HCEC 1CT (cell line): ENCODE results near the gene SEC22C.

Experiments
- DNase-seq: peaks from one replicate; pipeline ENCODE4 v3.0.0-alpha.2; 2017

Gene SEC22C

DNA sequence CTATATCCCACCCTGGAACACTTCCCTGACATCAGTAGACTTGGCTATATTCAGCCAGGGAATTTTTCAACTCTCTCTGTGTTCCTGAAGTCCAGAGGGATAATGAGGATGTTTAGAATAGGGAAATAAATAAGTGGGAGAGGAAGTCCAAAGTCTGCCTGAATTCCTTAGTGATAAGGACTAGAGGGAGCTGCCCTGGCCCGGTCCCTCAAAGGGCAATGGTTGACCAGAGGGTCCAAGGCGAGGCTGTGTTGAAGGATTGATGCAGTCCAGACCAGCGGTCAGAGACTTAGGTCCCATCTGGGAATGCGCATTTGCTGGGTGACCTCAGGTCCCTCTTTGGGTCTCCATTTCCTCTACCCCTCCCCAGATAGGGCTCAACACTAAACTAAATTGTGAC lies 71.4 kb downstream of the SEC22C start:
- DNase-seq: no peak

DNA sequence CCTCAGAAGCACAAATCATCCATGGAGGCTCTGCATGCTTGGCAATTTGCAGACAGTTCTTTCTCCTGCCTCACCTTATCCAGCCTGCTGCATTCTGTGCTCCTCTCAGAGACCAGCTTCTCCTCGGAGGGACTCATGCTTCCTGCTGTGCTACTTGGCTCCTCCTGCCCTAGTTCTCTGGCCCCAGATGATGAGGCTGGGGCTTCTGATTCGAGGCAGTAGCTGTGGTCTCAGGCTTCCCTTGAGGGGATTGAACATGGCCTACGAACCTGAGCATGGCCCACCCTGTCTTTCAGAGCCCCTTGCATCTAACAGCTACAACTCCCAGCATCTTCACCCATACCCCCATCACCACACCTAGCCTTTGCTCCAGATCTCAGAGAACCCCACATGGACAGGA lies 72.7 kb downstream of the SEC22C start:
- no peak for DNase-seq

DNA sequence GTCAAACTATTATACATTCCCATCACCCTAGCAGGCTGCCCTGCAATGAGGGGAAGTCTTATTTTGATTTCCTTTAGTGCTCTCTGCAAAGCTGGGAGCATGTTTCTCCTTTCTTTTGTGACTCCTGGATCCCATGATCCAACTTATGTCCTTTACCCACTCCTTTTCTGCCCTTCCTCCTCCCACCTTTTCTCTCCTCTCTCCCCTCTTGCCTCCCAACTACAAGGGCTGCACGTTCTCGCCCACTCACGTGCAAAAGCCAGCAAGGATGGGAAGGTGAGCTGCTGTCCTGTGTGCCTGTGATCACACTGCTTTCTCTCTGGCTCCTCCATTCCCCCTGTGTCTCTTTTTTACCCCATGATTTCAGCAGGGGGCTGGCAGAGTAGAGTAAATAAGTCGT lies 73.2 kb downstream of the SEC22C start:
- no peak for DNase-seq

DNA sequence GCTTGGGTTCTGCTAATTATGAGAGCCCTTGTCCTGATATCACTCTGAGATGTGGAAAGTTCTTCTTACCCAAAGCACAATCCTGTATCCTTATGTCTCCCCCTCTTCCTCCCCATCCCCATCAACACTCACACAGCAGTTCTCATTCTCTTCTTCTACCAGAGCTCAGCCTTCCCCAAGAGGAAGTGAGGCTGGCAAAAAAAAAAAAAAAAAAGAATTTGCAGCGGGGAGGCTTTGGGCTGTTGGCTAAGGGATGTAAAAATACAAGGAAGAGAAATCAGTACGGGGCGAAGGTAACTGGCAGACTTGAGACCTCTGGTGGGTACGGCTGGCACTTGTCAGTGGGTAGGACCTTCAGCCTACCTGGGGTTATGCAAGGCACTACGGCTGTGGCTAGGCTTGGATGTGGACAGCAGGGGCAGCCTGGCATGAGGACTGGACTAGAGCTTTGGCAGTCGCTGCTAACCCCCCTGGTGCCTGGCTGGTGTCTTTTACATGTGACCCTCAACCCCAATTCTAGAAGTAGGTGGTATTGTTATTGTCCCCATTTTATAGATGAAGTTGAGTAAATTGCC lies 73.9 kb downstream of the SEC22C start:
- DNase-seq: no peak

DNA sequence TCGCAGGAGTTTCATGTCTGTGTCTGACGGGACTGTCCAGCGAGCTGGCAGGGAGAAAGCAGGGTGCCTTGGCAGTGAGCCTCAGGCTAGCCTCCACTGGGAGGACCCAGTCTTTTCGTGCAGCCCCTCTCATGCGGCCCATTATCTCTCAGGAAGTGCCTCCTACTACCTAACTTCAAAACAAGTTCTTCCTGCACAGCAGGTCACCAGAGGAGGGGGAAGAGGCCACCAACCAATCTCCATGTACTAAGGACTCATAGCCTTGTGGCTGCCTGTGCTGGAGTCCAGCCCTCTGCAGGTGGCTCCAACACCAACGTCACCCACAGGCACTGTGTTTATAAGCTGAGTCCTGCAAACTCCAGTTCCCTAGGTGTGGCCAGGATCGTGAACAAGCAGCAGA lies 74.5 kb downstream of the SEC22C start:
- DNase-seq: no peak

DNA sequence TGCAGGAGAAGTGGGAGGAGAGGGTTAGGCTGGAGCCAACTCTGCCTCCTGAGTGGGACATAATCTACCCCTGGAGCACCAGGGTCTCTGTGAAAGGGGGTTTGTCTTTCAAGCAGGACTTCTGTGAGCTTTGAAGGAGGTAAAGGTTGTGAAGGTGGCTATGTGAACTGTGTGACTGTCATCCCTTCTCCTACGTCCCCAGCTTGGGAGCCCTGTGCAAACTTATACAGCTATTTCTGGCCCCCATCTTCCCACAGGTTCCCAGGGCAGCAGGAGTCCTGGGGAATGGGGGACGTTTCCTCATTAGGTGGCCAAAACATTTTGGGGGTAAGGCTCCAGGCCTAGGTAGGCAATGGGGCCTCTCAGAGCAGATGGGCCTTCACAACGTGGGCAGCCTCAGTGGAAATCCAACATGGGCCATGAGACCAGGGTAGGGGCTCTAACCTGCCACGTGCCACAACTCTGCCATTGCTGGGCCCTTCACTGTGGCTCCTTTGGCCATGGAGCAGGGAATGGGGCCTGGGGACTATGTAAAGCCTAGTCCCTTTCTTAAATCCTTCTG lies 75.8 kb downstream of the SEC22C start:
- DNase-seq: no peak

DNA sequence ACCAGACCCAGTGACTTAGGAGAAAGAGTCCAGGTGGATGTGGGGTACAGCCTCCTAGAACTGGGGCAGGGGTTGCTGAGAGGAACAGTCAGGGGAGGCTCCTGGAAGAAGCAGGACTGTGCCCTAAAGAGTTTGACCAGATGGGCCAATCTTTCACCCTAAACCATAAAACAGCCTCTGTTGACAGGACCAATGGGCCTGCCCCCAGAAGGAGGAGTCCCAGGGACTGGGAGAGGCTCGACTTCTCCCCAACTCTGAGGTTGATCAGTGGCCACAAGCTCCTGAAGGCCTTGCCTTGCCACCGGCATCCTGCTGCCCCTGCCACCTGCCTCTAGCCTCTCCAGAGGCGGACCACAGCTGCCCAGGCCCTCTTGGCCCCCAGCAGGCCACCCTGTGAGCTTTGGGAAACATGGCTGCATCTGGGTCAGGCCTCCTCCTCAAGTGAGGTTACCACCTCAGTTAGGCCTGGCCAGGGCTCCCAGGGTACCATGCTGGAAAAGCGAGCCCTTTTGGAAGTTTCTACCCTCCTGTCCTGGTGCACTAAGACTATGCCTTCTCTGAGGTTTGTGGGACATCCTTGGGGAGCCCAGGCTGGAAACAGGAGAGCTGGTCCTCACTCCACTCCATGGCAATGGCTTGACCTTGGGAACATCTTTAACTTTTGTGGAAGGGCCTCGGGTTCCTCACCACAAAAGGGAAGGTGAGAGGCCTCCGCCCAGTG lies 76.5 kb downstream of the SEC22C start:
- DNase-seq: no peak

DNA sequence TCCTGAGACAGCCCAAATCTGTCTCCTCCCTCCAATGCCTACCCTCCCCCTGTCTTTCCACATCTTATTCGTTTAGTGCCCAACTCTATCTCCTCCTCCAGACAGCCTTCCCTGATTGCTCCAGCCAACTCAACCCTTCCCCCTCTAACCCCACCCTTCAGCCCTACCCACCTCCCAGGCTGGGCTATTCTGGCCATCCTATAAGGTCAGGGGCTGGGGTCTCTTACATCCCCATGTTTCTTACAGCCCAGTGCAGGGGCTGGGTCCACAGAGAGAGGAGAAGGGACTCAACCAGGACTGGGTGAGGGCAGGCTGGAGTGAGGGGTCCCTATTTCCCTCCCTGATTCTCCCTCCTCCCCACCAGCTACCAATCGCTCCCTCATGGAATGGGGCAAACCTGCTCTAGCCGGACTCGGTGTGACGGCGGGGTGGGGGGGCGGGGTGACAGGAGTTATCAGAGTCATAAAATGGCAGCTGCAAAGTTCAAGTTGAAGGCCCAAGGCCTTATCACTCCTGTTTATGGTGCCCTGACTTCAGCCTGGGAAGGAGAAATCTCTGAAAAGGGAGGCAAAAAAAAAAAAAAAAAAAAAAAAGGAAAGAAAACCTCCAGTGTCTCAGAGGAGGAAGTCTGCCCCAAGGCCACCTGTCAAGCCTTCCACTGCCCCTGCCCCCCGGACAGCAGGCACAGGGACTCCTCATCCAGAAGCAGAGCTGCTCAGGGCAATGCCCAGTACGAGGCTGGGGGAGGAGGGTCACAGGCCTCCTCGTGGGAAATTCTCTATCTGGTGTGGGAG lies 77.2 kb downstream of the SEC22C start:
- no peak for DNase-seq

DNA sequence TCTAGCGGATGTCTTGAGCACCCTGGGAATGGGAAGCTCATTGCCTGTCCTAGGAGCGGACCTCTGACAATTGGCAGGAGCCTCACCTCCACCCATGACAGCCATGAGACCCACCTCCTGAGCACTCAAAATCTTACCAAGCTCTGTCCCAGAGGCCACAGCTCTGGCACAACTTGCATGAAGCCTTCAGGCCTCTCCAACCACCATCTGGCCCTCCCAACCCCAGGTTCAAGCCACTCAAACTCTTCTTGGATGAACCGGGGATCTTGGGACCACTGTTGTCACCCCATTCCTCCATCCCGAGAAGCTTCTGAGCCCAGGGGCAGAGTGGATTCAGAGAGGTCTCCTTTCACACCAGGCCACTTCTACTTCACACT lies 77.8 kb downstream of the SEC22C start:
- no peak for DNase-seq

DNA sequence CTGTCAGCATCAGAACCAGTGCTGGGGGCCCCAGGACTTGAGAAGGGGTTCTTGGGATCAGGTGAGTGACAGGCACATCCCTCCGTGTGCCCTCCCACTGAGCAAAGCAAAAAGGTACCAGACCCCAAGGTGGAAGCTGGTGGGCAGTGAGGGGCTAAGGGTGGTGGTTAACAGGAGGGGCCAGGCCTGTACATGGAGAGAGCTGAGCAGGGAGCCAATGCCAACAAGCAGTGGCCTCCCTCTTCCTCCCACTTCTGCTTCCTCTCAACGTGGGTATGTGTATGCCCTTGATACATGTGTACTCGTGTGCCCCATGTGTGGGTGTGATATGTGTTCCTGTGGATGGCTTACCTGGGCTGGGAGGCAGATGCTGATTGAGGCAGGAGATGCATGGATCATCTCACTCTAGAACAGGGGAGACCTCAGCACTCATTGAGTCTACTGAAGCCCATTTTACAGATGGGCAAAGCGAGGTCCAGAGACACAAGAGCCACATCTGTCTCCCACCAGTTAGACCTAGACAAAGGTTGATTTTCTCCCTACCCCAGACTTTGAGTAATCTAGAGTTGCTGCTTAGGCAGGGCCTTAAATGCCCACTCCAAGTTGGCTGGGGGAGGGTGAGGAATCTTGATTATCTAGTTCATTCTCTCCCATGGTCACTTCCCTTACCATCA lies 78.4 kb downstream of the SEC22C start:
- DNase-seq: no peak

DNA sequence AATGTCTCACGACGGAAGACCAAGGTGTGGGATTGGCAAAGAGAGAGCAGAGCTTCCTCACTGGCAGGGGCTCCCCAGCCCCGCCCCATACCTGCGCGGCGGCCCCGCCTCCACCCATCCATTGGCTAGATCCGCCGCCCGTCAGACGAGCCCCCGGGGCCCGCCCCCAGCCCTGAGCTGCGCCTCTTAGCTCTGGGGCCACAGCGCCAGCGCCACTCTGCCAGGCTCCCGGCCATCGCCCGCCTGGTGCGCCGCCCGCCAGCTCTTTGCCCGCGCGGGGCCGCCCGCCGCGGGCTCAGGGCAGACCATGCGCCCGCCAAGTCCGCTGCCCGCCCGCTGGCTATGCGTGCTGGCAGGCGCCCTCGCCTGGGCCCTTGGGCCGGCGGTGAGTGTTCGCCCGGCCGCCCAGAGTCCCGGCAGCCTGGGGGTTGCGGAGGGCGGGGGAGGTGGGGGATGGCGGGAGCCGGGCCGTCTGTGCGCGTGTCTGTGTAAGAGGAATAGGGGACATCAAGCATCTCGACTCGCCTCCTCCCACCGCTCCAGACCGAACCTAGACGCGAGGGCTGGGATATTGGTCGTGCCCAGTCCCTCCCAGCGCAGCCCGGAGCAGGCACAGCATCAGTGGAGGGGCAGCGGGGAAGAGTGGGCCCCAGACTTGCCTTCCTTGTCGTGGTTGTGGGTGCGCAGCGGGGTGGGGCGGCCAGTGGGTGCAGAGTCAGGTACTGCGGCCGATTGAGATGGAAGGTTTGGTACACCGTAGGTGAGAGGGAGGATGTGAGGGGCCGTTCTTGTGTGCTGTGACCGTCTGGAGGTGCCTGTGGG lies 79.1 kb downstream of the SEC22C start, which contains the start of gene VIPR1:
Gene VIPR1, plus strand, starts transcription at position 215 of the 822 bp plus-strand sequence. Its CDS starts 93 bp downstream, at position 308.
- no peak for DNase-seq

DNA sequence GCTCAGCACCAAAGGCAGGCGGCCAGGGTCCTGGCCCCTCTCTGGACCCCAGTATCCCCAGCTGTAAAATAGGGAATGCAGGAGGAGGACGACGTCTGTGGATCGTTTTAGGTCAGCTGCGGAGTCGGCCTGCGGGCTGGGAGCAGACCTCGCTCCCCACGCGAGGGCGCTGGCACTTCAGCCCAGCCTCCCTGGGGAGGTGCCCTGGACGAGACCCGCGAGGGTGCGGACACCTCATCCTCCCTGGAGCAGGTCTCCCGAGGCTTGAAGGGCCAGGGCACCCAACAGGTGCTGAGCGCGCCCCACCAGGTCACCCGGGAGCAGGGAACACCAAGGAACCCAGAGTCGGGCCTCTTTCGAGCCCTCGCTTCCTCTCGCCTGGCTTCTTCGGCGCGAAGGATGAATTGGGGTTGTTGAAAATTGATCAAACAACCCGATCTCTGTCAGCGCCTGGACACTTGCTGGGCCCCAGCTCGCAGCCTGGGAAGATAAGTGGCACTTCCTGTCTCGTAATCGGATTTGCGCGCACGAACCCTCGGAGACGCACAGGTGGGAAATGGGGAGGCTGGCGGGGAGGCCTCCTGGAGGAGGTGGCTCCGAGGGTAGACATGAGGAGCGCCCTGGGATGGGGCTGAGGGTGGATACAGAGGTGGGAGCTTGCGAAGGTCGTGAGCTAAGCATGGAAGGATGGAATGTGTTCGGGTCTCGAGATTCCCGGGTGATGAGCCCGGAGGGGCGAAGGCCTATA lies 79.9 kb downstream of the SEC22C start:
- DNase-seq: no peak

DNA sequence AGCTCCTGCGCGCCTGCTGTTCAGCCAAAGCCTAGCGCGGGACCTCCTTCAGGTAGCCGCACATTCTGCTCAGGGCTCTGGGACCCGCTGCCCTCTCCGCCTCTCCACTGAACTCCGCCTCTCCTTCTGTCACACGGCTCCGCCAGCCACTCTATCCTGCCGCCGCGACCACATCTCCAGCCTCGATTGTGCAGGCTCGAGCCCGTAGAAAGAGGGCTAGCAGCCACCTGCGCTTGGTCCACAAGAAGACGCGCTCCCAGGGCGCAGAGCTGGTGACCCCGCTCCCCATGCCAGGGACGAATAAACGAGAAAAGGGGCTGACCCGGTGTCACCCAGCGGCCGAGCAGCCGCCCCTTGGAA lies 80.5 kb downstream of the SEC22C start:
- no peak for DNase-seq

DNA sequence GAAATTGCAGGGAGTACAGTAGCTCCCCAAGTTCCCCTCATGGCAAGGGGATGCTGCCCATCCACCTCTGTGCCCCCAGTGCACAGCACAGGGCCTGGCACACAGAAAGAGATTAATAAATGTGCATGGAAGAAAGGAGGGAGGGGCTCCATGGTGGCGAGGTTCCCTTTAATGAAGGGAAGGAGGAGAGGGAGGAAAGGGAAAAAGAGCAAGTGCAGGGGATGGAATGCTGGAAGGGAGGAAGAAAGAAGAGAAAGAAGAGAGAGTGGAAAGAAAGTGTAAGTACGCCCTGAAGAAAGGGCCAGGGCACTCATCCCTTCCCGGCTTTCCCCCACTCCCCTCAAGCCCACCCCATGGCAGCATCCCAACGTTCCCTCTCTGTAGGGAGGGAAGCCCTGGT lies 80.9 kb downstream of the SEC22C start:
- DNase-seq: no peak

DNA sequence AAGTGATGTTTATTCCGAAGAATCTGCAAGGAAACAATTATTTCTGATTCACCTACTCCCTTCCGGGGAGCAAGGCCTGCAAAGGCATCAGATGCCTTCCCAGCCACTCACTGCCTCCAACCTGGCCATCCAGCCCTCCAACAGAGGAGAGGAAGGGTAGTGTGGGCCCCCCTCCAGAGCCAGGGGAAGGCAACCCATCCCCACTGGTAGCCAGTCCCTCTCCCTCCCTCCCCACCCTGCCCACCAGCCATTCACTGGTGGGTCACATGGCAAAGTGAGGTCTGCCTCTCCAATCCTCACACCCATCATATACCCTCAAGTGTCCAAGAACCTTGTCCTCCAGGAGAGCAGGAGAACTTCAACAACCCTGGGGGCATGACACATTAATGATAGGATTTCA lies 81.7 kb downstream of the SEC22C start:
- DNase-seq: no peak

DNA sequence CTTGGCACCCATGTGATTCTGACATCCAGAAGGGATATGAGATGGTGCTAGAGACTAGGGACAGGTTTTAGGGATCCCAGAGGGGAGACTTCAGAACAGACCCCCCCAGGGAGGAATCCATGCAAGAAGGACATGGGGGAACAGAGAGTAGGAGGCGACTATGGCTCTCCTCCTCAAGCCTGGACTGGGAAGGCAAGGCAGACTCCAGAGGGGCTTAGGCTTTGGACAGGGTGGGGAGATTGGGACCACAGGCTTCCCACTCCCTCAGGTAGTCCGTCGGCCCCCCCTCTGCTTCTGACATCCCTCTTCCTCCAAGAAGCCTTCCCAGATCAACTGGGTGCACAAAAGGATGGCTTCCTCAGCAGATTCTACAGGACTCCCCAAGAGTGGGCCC lies 82.3 kb downstream of the SEC22C start:
- DNase-seq: no peak

DNA sequence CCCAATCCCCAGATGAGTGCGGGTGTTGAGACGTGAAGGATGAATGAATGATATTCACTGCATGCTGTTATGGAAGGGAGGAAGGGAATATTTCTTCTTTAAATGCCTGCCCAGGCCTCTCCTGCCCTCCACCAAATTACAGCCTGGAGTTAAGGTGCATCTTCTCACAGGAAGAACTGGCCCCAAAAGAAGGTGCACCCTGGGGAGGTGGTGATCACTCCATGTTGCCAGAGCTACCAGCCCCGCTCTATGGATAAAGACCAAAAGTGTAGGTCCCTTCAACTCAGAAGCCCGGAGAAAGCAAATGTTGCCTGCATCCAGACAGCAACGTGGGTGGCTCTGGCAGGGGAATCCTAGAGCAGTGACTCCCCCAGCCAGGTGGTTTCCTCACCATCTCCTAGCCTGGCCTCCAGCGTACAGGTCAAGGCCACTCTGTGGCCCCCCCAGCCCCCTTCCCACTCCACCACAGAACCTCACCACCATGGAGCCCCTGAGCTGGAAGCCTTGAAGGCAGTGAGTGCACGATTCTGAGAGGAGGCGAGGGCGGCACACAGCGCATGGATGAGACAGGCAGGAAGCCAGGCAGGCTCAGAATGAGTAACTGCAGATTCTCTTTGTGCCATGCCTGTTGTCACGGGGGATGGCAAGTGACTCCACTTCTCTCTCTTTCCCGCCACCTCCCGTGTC lies 82.8 kb downstream of the SEC22C start:
- no peak for DNase-seq

DNA sequence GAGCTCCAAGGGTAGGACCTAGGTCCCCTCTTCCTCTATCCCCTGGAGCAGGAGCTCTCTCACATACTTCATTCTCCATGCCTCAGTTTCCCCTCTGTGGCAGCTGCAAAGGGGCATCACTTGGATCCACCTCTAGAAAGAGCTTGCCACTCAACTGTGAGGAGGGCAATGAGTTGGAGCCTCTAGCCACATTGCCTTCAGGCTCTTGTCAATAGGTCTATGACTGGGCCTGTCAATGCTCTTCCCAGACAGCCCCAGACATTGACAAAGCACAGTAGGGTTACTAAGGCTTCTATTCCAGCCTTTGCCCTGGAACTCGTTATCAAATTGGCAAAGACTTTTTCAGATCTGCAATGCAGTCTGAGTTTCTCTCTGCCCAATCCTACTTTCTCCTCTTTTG lies 83.7 kb downstream of the SEC22C start:
- no peak for DNase-seq
